HG03196 (cell line): ENCODE results near the gene NFATC3.

Experiments used
- ATAC-seq: cut with Tn5 transposase; IDR thresholded peaks from one replicate; pipeline ENCODE4 v1.9.1; 2021; ENCODE audit not compliant: unreplicated experiment

The NFATC3 gene

GRCh38 chr16:68267612-68268405, 182.6 kb downstream of the NFATC3 start:
- no peak for ATAC-seq

- ATAC-seq: no peak
These were observed 184.6 kb downstream of the NFATC3 start for GRCh38 chr16:68269793-68270192.

GRCh38 chr16:68270353-68270752, 185.2 kb downstream of the NFATC3 start:
- no peak for ATAC-seq

GRCh38 chr16:68272507-68273209, 187.5 kb downstream of the NFATC3 start:
- no peak for ATAC-seq

- ATAC-seq: no peak
These were observed 188.3 kb downstream of the NFATC3 start for GRCh38 chr16:68273459-68273858.

- ATAC-seq: no peak
These were observed 188.7 kb downstream of the NFATC3 start for GRCh38 chr16:68273896-68274295.

- ATAC-seq: no peak
These were observed 189.3 kb downstream of the NFATC3 start for GRCh38 chr16:68274441-68274840.

GRCh38 chr16:68275611-68276191, 190.5 kb downstream of the NFATC3 start:
- ATAC-seq: no peak

- ATAC-seq: no peak
These were observed 191.1 kb downstream of the NFATC3 start for GRCh38 chr16:68276223-68276622.
